ENCODE results near the gene C2.
"Not testable (repeated sequence)": the region's sequence is repeated elsewhere in the genome, so short reads cannot be mapped to it uniquely, and the experiment has no call there.

Gene C2

GRCh38 chr6:31927863-31928671, 550 bp downstream of the C2 start:
- DNase-seq (ENCODE audit: low read depth): no peak

- no peak for DNase-seq (ENCODE audit: low read depth)
These were observed 1.1 kb downstream of the C2 start for GRCh38 chr6:31928672-31928939.

GRCh38 chr6:31930962-31931361, 3.4 kb downstream of the C2 start:
- DNase-seq (ENCODE audit: low read depth): no peak

GRCh38 chr6:31932137-31932536, 4.6 kb downstream of the C2 start:
- not testable (repeated sequence) for DNase-seq (ENCODE audit: low read depth)

- no peak for DNase-seq (ENCODE audit: low read depth)
These were observed 6.0 kb downstream of the C2 start for GRCh38 chr6:31933537-31933936.

GRCh38 chr6:31935021-31935420, 7.5 kb downstream of the C2 start:
- DNase-seq (ENCODE audit: low read depth): no peak

GRCh38 chr6:31935823-31936222, 8.3 kb downstream of the C2 start:
- no peak for DNase-seq (ENCODE audit: low read depth)

GRCh38 chr6:31940256-31940664, 12.7 kb downstream of the C2 start:
- DNase-seq (ENCODE audit: low read depth): no peak

- no peak for DNase-seq (ENCODE audit: low read depth)
These were observed 16.2 kb downstream of the C2 start for GRCh38 chr6:31943742-31944141.

- DNase-seq (ENCODE audit: low read depth): no peak
These were observed 17.6 kb downstream of the C2 start for GRCh38 chr6:31945154-31945506.

GRCh38 chr6:31945507-31946369, 18.2 kb downstream of the C2 start, which contains the start of gene CFB:
TSS of gene CFB (plus strand) at chr6:31946095. CDS start at chr6:31946222, 127 bp downstream.
- DNase-seq (ENCODE audit: low read depth): no peak

GRCh38 chr6:31946370-31946885, 18.9 kb downstream of the C2 start:
- DNase-seq (ENCODE audit: low read depth): no peak

- DNase-seq (ENCODE audit: low read depth): no peak
These were observed 19.7 kb downstream of the C2 start for GRCh38 chr6:31947070-31947675.

GRCh38 chr6:31947864-31948263, 20.3 kb downstream of the C2 start:
- DNase-seq (ENCODE audit: low read depth): no peak

GRCh38 chr6:31948306-31948705, 20.8 kb downstream of the C2 start:
- no peak for DNase-seq (ENCODE audit: low read depth)

- no peak for DNase-seq (ENCODE audit: low read depth)
These were observed 21.4 kb downstream of the C2 start for GRCh38 chr6:31948753-31949413.

- DNase-seq (ENCODE audit: low read depth): no peak
These were observed 22.5 kb downstream of the C2 start for GRCh38 chr6:31949926-31950548.

GRCh38 chr6:31952140-31952805, 24.8 kb downstream of the C2 start:
- DNase-seq (ENCODE audit: low read depth): no peak

GRCh38 chr6:31952890-31953289, 25.4 kb downstream of the C2 start:
- DNase-seq (ENCODE audit: low read depth): no peak

- DNase-seq (ENCODE audit: low read depth): no peak
These were observed 27.0 kb downstream of the C2 start for GRCh38 chr6:31954511-31954910.

GRCh38 chr6:31956796-31957195, 29.3 kb downstream of the C2 start:
- DNase-seq (ENCODE audit: low read depth): no peak

Measured in stimulated activated CD8-positive, alpha-beta memory T cell treated with anti-CD3 and anti-CD28 coated beads, Interleukin-7, amount 100 ng/mL, for 24 hours (primary cell).